ENCODE measurements around the gene PDSS1.
A peak's percentile ranks its signal among the peaks of the same experiment; 100 is the strongest.
"Not testable (repeated sequence)": the region's sequence is repeated elsewhere in the genome, so short reads cannot be mapped to it uniquely, and the experiment has no call there.

PDSS1 gene, protein sequence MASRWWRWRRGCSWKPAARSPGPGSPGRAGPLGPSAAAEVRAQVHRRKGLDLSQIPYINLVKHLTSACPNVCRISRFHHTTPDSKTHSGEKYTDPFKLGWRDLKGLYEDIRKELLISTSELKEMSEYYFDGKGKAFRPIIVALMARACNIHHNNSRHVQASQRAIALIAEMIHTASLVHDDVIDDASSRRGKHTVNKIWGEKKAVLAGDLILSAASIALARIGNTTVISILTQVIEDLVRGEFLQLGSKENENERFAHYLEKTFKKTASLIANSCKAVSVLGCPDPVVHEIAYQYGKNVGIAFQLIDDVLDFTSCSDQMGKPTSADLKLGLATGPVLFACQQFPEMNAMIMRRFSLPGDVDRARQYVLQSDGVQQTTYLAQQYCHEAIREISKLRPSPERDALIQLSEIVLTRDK

GRCh38 chr10:26697163-26697921 is at the start of gene PDSS1:
Gene PDSS1, plus strand, starts transcription at chr10:26697701. Its CDS starts 11 bp downstream, at chr10:26697712.
- TF ChIP-seq CTCF (IDR thresholded peaks at IDR 0.05; ENCODE audit: low read depth, low read length) = no peak
- peak within 1 kb of the TSS; percentile 88 for H3K4me3 ChIP-seq (ENCODE audit: low read depth, low read length)

DNA sequence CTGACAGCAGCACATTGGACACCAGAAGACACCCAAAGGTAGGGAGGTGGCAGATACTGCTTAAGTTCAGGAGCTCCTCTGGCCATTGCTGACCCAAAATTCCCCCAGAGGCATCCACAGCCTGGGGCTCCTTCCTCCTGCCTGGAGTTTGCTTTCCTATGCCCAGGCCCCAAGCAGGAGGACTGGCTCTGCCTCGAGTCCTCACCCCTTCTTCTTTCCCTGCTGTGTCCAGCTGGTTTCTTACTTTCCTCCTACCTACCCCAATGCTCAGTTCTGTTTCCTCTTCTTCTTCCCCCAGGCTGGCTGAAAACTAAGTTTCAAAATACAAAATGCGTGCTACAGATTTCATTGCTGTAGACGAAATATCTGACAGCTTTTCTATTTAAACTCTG is 49.3 kb upstream of the PDSS1 start:
- H3K4me3 ChIP-seq (ENCODE audit: low read depth, low read length) = not testable (repeated sequence)

GRCh38 chr10:26650406-26650805 is 47.1 kb upstream of the PDSS1 start:
- TF ChIP-seq CTCF (IDR thresholded peaks at IDR 0.05; ENCODE audit: low read depth, low read length) = no peak
- H3K4me3 ChIP-seq (ENCODE audit: low read depth, low read length) = no peak overlapping the region

DNA sequence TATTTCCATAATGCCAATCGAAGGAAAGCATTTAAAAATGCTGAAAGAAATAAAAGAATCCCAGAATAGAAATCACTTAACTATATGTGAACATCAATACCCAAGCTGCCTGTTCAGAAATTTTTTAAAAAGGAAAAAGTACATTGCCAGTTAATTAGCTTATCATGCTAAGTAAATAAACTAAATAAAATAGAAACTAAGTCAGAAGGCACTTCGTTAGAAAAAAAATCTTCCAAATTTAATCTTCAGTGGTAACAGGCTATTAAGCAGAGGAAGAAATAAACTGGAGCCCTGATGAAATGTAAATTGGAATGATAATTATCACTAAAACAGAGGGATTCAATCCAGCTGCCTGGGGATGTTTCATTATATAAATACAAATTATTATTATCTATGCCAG is 46.0 kb upstream of the PDSS1 start:
- not testable (repeated sequence) for H3K4me3 ChIP-seq (ENCODE audit: low read depth, low read length)

DNA sequence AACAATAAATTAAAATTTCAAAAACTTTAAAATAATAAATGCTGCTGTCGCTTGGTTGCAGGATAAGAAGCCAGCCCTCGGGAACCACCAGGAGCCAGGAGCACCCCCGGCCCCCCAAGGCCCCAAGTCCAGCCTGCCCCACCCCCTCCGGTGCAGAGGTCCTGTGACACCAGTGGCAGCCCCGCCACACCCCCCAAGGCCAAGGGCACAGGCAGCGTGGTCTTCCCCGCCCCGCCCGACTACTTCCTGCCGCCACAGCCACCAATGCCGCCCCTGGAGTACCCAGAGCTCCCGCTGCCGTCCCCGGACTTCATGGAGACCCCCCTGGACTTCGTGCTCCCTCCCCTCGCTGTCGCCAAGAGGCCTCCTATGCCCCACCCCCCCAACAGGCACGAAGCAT is 44.5 kb upstream of the PDSS1 start:
- TF ChIP-seq CTCF (IDR thresholded peaks at IDR 0.05; ENCODE audit: low read depth, low read length) = no peak
- no peak overlapping the region for H3K4me3 ChIP-seq (ENCODE audit: low read depth, low read length)

GRCh38 chr10:26655746-26656145 is 41.8 kb upstream of the PDSS1 start:
- no peak for TF ChIP-seq CTCF (IDR thresholded peaks at IDR 0.05; ENCODE audit: low read depth, low read length)
- no peak overlapping the region for H3K4me3 ChIP-seq (ENCODE audit: low read depth, low read length)

DNA sequence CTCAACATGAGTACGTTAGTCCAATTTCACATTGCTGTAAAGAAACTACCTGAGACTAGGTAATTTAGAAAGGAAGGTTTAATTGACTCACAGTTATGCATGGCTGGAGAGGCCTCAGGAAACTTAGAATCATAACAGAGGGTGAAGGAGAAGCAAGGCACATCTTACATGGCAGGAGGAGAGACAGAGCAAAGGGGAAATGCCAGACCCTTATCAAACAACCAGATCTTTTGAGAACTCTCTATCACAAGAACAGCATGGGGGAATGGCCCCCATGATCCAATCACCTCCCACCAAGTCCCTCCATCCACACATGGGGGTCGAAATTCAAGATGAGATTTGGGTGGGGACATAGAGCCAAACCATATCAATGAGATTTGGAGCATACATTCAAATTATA is 34.6 kb upstream of the PDSS1 start:
- TF ChIP-seq CTCF (IDR thresholded peaks at IDR 0.05; ENCODE audit: low read depth, low read length) = no peak
- H3K4me3 ChIP-seq (ENCODE audit: low read depth, low read length) = no peak overlapping the region
